ENCODE results near the gene MAPK1IP1L. TPM values are rescaled to one million over a fixed set of nuclear protein-coding genes. Genes with fewer than 3 reads are reported as not detected.

MAPK1IP1L gene
- total RNA-seq, 1 experiment from 2014 or later, result 164 TPM

GRCh38 chr14:55105991-55106390 lies 54.5 kb downstream of the MAPK1IP1L start:
- H3K4me1 ChIP-seq (ENCODE audit: insufficient read depth, low read length, poor library complexity, severe bottlenecking), result peaks cover 33% of the 10 kb centered on the region
- no TSS peak for BruUV-seq (replicated peaks)

GRCh38 chr14:55107766-55108554 lies 56.5 kb downstream of the MAPK1IP1L start:
- ChIA-PET CTCF (interaction anchor here (0.5 to 0.6 kb wide), 2 partner anchors 26 to 212 kb away, joined by 3 read pairs; no protein-coding TSS in a partner anchor), POLR2A (ENCODE audit: low non-redundant PET) (interaction anchor here (0.7 kb wide), 1 partner anchor 30 kb away, joined by 9 read pairs; no protein-coding TSS in a partner anchor)
- peak overlapping the region; percentile 87 for H3K27ac ChIP-seq (ENCODE audit: low read depth, low read length, poor library complexity, severe bottlenecking)
- peak; percentile 95 for DNase-seq (ENCODE audit: low spot score)
- no peaks in the 10 kb centered on the region for H3K27me3 ChIP-seq (replicated peaks; ENCODE audit: insufficient read depth, low read depth, low read length, poor library complexity)
- H3K4me3 ChIP-seq (ENCODE audit: low read depth, low read length, poor library complexity, severe bottlenecking), result no peak overlapping the region
- H3K36me3 ChIP-seq (ENCODE audit: insufficient read depth, low read length, poor library complexity, severe bottlenecking), result no peaks in the 10 kb centered on the region
- H3K9me3 ChIP-seq (ENCODE audit: low read depth, low read length, poor library complexity, severe bottlenecking), result no peaks in the 10 kb centered on the region
- TF ChIP-seq, protein P1, sequence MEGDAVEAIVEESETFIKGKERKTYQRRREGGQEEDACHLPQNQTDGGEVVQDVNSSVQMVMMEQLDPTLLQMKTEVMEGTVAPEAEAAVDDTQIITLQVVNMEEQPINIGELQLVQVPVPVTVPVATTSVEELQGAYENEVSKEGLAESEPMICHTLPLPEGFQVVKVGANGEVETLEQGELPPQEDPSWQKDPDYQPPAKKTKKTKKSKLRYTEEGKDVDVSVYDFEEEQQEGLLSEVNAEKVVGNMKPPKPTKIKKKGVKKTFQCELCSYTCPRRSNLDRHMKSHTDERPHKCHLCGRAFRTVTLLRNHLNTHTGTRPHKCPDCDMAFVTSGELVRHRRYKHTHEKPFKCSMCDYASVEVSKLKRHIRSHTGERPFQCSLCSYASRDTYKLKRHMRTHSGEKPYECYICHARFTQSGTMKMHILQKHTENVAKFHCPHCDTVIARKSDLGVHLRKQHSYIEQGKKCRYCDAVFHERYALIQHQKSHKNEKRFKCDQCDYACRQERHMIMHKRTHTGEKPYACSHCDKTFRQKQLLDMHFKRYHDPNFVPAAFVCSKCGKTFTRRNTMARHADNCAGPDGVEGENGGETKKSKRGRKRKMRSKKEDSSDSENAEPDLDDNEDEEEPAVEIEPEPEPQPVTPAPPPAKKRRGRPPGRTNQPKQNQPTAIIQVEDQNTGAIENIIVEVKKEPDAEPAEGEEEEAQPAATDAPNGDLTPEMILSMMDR (conservative IDR thresholded peaks at IDR 0.05; ENCODE audit: low read depth, low read length), result no peak
- TF ChIP-seq EZH2 (IDR thresholded peaks at IDR 0.05; ENCODE audit: borderline replicate concordance, low read depth, low read length, poor library complexity, severe bottlenecking), result no peak
- peaks cover 19% of the 10 kb centered on the region for H3K4me1 ChIP-seq (ENCODE audit: insufficient read depth, low read length, poor library complexity, severe bottlenecking)
- BruUV-seq (replicated peaks), result TSS peak; percentile 91
- intact Hi-C loops (cut with micrococcal nuclease; ENCODE audit: unreplicated experiment), result no loop called here

More at GRCh38 chr14:55105991-55106390, 54.5 kb downstream of the MAPK1IP1L start:
- TF ChIP-seq, protein P1 (conservative IDR thresholded peaks at IDR 0.05; ENCODE audit: low read depth, low read length), result no peak
- TF ChIP-seq EZH2 (IDR thresholded peaks at IDR 0.05; ENCODE audit: borderline replicate concordance, low read depth, low read length, poor library complexity, severe bottlenecking), result no peak
- no peaks in the 10 kb centered on the region for H3K36me3 ChIP-seq (ENCODE audit: insufficient read depth, low read length, poor library complexity, severe bottlenecking)
- ChIA-PET POLR2A (ENCODE audit: low non-redundant PET) (no interaction called here), CTCF (no interaction called here)
- no peaks in the 10 kb centered on the region for H3K9me3 ChIP-seq (ENCODE audit: low read depth, low read length, poor library complexity, severe bottlenecking)
- no peak overlapping the region for H3K27ac ChIP-seq (ENCODE audit: low read depth, low read length, poor library complexity, severe bottlenecking)
- DNase-seq (ENCODE audit: low spot score), result no peak
- no peak overlapping the region for H3K4me3 ChIP-seq (ENCODE audit: low read depth, low read length, poor library complexity, severe bottlenecking)
- H3K27me3 ChIP-seq (replicated peaks; ENCODE audit: insufficient read depth, low read depth, low read length, poor library complexity), result no peaks in the 10 kb centered on the region
- intact Hi-C loops (cut with micrococcal nuclease; ENCODE audit: unreplicated experiment), result no loop called here

DNA sequence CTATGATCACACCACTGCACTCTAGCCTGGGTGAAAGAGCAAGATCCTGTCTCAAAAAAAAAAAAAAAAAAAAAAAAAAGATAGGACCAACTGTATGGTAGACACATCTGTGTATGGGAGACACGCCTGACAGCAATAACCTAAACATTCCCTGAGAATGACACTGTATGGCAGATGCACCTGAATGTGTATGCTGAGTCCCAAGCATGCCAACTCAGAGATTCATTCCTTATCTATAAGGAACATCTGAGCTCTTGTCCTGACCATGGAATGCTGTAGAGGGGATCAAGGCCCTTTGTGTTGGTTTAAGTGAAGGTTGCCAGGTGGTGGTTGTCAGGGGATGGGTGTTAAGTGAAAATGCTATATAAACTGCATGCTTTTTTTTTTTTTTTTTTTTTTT lies 58.4 kb downstream of the MAPK1IP1L start:
- no peaks in the 10 kb centered on the region for H3K27me3 ChIP-seq (replicated peaks; ENCODE audit: insufficient read depth, low read depth, low read length, poor library complexity)
- H3K4me3 ChIP-seq (ENCODE audit: low read depth, low read length, poor library complexity, severe bottlenecking), result no peak overlapping the region
- H3K36me3 ChIP-seq (ENCODE audit: insufficient read depth, low read length, poor library complexity, severe bottlenecking), result no peaks in the 10 kb centered on the region
- CTCF ChIA-PET, result no interaction called here
- TF ChIP-seq, protein P1 (conservative IDR thresholded peaks at IDR 0.05; ENCODE audit: low read depth, low read length), result no peak
- TF ChIP-seq EZH2 (IDR thresholded peaks at IDR 0.05; ENCODE audit: borderline replicate concordance, low read depth, low read length, poor library complexity, severe bottlenecking), result no peak
- no peak for DNase-seq (ENCODE audit: low spot score)
- intact Hi-C loops (cut with micrococcal nuclease; ENCODE audit: unreplicated experiment), result no loop called here
- H3K9me3 ChIP-seq (ENCODE audit: low read depth, low read length, poor library complexity, severe bottlenecking), result no peaks in the 10 kb centered on the region
- H3K27ac ChIP-seq (ENCODE audit: low read depth, low read length, poor library complexity, severe bottlenecking), result no peak overlapping the region
- POLR2A ChIA-PET (ENCODE audit: low non-redundant PET), result no interaction called here
- peaks cover 10% of the 10 kb centered on the region for H3K4me1 ChIP-seq (ENCODE audit: insufficient read depth, low read length, poor library complexity, severe bottlenecking)
- no TSS peak for BruUV-seq (replicated peaks)
